Effector CD8-positive, alpha-beta T cell (primary cell): ENCODE data around the gene OXCT1.
"Not testable (repeated sequence)": the region's sequence is repeated elsewhere in the genome, so short reads cannot be mapped to it uniquely, and the experiment has no call there.

Source experiments
- DNase-seq: peaks from one replicate; lab custom pipeline; 2025; lab: John Stamatoyannopoulos, UW

OXCT1 gene

GRCh38 chr5:41827792-41828191, 42.4 kb downstream of the OXCT1 start:
- DNase-seq = no peak

- DNase-seq = no peak
Measured at GRCh38 chr5:41822036-41822435, 48.2 kb downstream of the OXCT1 start.

- DNase-seq = no peak
Measured at GRCh38 chr5:41821051-41821450, 49.2 kb downstream of the OXCT1 start.

GRCh38 chr5:41820150-41820549, 50.1 kb downstream of the OXCT1 start:
- DNase-seq = no peak

- DNase-seq = no peak
Measured at GRCh38 chr5:41817625-41818301, 52.5 kb downstream of the OXCT1 start.

- no peak for DNase-seq
Measured at GRCh38 chr5:41815663-41816229, 54.5 kb downstream of the OXCT1 start.

- no peak for DNase-seq
Measured at GRCh38 chr5:41815261-41815660, 55.0 kb downstream of the OXCT1 start.

- not testable (repeated sequence) for DNase-seq
Measured at GRCh38 chr5:41814306-41814705, 55.9 kb downstream of the OXCT1 start.

- DNase-seq = no peak
Measured at GRCh38 chr5:41812156-41812555, 58.1 kb downstream of the OXCT1 start.

GRCh38 chr5:41809128-41809527, 61.1 kb downstream of the OXCT1 start:
- no peak for DNase-seq

- no peak for DNase-seq
Measured at GRCh38 chr5:41808294-41808693, 61.9 kb downstream of the OXCT1 start.

GRCh38 chr5:41797662-41798061, 72.6 kb downstream of the OXCT1 start:
- no peak for DNase-seq

GRCh38 chr5:41796061-41796460, 74.2 kb downstream of the OXCT1 start:
- DNase-seq = no peak

- no peak for DNase-seq
Measured at GRCh38 chr5:41795125-41795524, 75.1 kb downstream of the OXCT1 start.

- DNase-seq = no peak
Measured at GRCh38 chr5:41794471-41794870, 75.8 kb downstream of the OXCT1 start.

GRCh38 chr5:41793141-41793770, 77.0 kb downstream of the OXCT1 start:
- no peak for DNase-seq

- no peak for DNase-seq
Measured at GRCh38 chr5:41790038-41790776, 80.0 kb downstream of the OXCT1 start.

GRCh38 chr5:41789434-41789833, 80.8 kb downstream of the OXCT1 start:
- DNase-seq = no peak

- DNase-seq = no peak
Measured at GRCh38 chr5:41788941-41789368, 81.3 kb downstream of the OXCT1 start.

- DNase-seq = no peak
Measured at GRCh38 chr5:41787265-41787664, 83.0 kb downstream of the OXCT1 start.

GRCh38 chr5:41785061-41785460, 85.2 kb downstream of the OXCT1 start:
- DNase-seq = no peak

- no peak for DNase-seq
Measured at GRCh38 chr5:41778410-41778809, 91.8 kb downstream of the OXCT1 start.

- no peak for DNase-seq
Measured at GRCh38 chr5:41776435-41776834, 93.8 kb downstream of the OXCT1 start.
